Hematopoietic multipotent progenitor cell treated with erythropoietin and hydrocortisone succinate and interleukin-3 and kit ligand, for 17 days (in vitro differentiated cells): Measurements from ENCODE around the gene CTDP1.
"Not testable (repeated sequence)": the region's sequence is repeated elsewhere in the genome, so short reads cannot be mapped to it uniquely, and the experiment has no call there.

Experiments used
- DNase-seq: peaks from one replicate; pipeline ENCODE4 v3.0.0-alpha.2; 2015; ENCODE audit warnings: low spot score

Gene CTDP1

DNA sequence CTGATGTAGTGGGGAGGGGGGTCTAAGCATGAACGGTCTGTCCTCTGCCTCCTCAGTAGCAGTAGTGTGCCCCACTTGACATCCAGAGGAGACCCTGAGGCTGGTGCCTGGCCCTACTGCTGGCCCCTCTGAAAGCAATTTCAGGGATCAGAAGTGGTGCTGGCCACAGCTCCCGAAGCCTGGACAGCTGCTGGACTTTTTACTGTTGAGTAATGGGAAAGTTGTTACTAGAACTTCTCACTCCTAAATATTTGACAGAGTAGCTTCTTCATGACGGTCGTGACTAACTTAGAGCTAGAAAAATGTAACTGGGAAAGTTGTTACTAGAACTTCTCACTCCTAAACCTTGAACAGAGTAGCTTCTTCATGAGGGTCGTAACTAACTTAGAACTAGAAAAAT is 23.3 kb downstream of the CTDP1 start:
- no peak for DNase-seq

DNA sequence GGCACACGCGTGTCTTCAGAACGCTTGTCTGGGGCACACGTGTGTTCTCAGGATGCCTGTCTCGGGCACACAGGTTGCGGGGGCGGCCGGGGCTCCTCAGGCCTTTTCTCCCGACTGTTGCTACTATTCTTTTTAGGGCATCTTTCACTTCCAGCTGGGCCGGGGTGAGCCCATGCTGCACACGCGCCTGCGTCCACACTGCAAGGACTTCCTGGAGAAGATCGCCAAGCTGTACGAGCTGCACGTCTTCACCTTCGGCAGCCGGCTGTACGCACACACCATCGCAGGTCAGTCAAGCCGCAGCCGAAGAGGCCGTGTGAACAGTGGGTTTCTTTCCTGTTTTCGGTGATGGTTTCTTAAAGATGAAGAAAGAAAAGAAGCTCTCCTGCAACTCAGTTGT is 25.0 kb downstream of the CTDP1 start:
- no peak for DNase-seq

DNA sequence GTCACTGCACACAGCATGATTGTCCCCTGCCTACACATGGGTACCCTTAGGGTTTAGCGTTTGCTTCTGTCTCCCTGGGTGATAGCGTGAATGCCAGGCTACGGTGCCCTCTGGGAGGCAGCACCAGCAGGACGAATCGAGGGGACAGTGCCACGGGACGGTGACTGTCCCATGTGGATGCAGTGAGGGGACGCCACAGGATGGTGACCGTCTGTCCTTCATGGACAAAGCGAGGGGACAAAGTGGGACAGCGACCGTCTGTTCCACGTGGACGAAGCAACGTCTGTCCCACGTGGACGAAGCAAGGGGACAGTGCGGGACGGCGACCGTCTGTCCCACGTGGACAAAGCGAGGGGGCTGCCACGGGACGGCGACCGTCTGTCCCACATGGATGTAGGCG is 25.7 kb downstream of the CTDP1 start:
- DNase-seq = no peak

DNA sequence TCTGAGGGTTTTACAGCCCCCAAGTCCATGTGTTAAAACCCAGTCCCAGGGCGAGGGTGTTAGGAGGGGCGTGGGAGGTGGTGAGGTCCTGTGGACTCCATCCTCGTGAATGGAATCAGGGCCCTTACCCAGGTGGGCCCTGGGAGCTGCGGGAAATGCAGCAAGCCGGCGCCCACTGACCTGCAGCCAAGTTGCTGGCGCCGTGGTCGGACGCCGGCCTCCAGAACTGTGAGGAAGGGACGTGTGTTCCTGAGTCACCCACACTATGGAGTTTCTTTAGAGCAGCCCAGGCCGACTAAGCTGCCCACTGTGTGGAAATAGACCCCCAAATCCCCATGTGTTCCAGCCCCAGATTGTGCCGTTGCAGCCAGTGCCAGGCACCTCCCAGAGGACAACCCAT is 26.4 kb downstream of the CTDP1 start:
- no peak for DNase-seq

DNA sequence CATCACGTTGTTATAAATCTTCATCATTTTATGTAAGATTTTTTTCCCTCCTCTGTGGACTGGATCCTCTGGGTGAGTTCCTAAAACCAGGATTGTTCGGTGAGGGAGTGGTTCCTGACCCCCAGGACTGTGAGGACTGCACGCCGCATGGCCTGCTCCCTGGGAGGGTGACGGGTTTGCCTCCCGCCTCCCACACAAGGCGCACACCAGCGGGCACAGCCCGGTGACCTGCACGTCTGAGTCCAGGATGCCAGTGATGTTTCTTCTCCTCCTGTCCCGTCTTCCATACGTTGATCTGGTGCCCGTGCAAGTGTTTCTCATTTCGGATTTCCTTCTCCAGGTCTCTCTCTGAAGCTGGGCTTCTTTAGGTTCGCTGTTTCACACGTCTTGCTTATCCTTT is 27.1 kb downstream of the CTDP1 start:
- no peak for DNase-seq

DNA sequence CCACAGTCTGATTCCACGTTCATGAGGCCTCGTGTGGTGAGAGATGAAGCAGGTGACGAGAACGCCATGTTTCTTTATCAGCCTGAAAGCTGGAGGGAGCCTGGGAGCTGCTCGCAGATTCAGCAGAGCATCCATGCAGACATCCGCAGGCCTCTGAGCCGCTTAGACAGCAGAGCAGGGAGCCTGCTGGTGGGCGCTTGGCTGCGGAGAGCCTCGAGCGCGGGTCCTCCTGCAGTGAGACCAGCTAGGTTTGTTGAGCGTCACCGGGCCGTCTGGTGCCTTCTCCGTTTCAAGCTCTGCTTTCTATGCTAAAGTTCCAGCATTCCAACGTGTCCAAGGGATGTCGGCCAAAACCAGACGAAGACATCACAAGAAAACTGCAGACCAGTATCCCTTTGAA is 27.6 kb downstream of the CTDP1 start:
- no peak for DNase-seq

DNA sequence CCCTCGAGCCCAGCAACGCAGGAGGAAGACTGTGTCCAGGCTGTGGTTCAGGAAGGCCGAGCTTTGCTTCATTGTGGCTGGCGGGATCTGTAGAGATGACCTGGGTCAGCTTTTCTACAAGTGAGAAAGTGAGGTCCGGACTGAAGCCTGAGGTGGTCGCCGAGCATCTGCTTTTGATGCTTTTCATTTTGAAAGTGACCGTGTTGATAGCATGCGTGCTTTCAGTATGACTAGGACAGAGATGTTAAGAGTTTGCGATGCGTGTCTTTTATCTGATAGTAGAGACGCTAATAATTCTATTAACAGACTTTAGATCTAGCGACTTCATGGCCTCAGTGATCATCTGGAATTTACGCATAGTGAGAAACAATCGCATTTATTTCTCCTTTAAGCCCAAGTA is 28.1 kb downstream of the CTDP1 start:
- no peak for DNase-seq

DNA sequence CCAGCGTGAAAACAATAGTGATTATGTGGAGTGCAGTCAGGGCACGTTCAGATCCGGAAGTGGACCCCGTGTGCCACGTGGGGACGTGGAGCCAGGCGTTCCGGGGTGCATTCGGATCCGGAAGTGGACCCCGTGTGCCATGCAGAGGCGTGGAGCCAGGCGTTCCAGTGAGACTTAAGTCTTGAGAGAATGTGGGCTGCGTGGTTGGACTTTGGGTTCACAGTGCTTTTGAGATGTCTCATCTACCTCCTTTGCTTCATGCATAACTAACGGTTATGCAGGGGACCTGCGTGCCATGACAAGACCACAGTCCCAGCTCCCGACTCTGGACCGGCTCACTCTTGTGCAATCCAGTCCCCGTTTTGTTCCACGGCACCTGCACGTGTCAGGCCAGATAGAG is 28.8 kb downstream of the CTDP1 start:
- no peak for DNase-seq

DNA sequence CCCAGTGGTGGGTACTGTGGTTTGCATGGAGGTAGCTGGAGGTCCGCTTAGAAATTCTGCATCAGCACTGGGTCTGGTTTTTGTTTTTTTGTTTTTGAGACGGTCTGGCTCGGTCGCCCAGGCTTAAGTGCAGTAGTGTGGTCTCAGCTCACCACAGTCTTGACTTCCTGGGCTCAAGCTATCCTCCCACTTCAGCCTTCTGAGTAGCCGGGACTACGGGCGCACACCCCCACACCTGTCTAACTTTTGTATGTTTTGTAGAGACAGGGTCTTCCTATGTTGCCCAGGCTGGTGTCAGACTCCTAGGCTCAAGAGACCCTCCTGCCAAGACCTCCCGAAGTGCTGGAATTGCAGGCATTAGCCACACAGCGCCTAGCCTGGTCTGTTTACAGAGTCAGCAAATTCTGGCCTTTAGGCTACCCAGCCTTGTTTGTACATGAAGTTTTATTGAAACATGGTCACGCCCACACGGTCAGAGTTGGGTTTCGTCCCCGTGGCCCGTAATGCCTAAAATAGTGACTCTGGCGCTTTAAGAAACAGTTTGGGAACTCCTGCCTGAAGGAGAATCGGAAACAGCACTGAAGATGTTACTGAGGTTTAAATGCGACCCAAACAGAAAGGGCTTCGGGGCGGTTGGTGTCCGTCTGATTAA is 32.7 kb downstream of the CTDP1 start:
- DNase-seq = no peak

DNA sequence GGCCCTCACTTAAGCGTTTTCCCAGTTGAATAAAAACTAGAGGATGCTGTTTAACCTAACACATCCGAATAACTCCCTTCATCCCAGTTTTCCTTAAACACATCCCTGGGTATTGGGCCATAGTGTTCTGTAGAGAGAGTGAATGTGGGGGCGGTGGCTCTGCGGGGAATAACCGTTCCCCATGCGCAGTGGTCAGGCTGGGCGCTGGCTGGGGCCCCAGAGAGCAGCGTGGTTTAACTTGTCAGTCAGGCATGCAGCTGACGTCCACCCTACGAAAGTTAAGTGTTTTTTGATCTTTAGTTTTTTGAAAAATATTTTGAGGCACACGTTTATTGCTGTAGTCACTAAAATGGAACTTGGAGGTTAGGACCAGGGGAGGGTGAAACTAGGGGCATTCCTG is 33.7 kb downstream of the CTDP1 start:
- no peak for DNase-seq

DNA sequence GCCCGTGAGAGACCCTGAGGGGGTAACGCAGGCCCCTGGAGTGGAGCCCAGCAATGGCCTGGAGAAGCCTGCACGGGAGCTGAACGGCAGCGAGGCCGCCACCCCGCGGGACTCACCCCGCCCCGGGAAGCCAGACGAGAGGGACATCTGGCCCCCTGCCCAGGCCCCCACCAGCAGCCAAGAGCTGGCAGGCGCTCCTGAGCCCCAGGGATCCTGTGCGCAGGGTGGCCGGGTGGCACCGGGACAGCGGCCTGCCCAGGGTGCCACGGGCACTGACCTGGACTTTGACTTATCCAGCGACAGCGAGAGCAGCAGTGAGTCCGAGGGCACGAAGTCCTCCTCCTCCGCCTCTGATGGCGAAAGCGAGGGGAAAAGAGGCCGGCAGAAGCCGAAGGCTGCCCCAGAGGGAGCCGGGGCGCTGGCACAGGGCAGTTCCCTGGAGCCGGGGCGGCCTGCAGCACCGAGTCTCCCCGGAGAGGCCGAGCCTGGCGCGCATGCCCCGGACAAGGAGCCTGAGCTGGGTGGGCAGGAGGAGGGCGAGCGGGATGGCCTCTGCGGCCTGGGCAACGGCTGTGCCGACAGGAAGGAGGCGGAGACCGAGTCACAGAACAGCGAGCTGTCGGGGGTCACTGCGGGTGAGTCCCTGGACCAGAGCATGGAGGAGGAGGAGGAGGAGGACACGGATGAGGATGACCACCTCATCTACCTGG is 35.1 kb downstream of the CTDP1 start:
- DNase-seq = no peak

DNA sequence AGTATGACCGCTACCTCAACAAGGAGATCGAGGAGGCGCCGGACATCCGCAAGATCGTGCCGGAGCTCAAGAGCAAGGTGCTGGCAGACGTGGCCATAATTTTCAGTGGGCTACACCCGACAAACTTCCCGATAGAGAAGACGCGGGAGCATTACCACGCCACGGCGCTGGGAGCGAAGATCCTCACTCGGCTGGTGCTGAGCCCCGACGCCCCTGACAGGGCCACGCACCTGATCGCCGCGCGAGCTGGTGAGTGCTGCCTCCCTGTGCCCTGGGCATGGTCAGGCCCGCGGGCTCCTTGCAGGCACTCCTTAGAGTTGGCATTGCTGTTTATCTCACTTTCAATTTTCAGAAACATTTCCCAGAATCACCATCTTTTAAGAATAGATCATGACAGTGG is 35.7 kb downstream of the CTDP1 start:
- DNase-seq = no peak

DNA sequence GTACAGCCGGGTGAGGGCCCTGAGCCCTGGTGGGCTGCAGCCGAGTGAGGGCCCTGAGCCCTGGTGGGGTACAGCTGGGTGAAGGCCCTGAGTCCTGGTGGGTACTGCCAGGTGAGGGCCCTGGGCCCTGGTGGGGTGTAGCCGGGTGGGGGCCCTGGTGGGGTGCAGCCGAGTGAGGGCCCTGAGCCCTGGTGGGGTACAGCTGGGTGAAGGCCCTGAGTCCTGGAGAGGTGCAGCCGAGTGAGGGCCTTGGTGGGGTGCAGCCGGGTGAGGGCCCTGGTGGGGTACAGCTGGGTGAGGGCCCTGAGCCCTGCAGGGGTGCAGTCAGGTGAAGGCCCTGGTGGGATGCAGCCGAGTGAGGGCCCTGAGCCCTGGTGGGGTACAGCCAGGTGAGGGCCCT is 37.5 kb downstream of the CTDP1 start:
- DNase-seq = no peak

DNA sequence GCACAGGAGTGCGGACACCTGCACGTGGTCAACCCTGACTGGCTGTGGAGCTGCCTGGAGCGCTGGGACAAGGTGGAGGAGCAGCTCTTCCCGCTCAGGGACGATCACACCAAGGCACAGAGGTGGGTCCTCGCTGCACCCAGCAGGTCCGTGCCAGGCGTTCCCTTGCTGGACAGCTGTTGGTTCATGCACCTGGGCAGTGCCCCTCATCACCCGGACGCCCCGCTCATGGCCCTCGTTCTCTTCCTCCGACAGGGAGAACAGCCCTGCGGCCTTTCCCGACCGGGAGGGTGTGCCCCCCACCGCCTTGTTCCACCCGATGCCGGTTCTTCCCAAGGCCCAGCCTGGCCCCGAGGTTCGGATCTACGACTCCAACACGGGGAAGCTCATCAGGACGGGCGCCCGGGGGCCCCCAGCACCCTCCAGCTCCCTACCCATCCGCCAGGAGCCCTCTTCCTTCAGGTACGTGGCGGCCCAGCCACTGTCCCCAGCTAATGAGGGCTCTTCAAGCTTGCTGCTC is 38.0 kb downstream of the CTDP1 start:
- no peak for DNase-seq

DNA sequence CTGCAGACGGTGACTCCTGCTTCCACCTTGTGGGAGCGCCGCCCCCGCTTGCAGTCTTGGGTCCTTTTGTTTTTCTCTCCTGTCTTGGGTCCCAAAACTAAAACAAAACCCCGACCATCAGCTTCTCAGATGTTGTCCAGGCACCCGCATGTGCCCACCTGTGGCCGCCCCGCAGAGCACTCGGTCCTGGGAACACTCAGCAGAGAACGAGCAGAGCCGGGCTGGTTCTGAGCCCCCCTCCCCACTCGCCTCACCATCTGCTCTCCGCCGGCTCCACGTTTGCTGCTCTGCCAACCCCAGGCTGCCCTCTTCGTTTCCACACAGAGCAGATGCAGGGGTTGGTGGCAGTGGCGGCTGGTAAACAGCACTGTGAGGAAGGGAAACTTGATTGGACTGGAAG is 38.5 kb downstream of the CTDP1 start:
- no peak for DNase-seq

DNA sequence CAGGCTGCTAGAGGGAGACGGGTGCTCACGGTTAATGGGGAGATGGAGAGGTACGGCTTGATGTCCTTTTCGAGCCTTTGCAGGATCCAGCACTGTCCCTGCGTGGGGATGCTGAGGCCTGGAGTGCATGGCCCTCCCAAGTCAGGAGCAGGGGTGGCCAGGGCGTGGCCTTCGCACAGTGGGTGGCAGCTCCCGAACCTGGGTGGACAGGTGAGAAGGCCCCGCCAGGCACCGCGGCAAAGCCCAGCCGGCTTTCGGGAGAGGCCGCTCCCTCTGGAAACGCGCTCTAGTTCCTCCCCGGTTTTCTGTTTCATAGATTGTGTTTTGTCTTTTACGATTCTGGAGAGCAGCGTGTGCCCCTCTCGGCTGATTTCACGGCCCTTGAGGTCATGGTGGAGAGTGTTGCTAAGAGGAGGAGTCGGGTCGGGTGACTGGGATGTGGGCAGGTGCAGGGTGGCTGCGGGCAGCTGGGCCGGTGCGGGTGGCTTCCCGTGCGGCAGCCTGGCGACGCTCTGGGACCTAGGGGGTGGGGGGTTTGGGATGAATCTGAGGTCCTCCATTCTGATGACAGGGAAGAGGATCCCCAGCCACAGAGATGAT is 39.4 kb downstream of the CTDP1 start:
- DNase-seq = no peak

DNA sequence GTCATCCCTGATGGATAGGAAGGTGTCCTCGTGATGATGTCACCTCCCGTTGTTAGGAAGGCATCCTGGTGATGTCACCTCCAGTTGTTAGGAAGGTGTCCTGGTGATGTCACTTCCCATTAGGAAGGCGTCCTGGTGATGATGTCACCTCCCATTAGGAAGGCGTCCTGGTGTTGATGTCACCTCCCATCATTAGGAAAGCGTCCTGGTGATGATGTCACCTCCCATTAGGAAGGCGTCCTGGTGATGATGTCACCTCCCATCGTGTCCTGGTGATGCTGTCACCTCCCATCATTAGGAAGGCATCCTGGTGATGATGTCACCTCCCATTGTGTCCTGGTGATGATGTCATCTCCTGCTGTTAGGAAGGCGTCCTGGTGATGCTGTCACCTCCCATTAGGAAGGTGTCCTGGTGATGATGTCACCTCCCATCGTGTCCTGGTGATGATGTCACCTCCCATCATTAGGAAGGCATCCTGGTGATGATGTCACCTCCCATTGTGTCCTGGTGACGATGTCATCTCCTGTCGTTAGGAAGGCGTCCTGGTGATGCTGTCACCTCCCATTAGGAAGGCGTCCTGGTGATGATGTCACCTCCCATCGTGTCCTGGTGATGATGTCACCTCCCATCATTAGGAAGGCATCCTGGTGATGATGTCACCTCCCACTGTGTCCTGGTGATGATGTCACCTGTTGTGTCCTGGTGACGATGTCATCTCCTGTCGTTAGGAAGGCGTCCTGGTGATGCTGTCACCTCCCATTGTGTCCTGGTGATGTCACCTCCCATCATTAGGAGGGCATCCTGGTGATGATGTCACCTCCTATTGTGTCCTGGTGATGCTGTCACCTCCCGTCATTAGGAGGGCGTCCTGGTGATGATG is 40.1 kb downstream of the CTDP1 start:
- not testable (repeated sequence) for DNase-seq

DNA sequence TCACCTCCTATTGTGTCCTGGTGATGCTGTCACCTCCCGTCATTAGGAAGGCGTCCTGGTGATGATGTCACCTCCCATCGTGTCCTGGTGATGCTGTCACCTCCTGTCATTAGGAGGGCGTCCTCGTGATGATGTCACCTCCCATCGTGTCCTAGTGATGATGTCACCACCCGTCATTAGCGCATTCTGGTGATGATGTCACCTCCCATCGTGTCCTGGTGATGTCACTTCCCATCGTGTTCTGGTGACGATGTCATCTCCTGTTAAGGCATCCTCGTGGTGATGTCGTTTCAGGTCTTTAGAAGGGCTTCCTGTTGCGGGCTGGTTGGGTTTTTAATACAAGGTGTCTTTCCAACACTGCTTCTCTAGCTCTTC is 40.7 kb downstream of the CTDP1 start:
- no peak for DNase-seq

DNA sequence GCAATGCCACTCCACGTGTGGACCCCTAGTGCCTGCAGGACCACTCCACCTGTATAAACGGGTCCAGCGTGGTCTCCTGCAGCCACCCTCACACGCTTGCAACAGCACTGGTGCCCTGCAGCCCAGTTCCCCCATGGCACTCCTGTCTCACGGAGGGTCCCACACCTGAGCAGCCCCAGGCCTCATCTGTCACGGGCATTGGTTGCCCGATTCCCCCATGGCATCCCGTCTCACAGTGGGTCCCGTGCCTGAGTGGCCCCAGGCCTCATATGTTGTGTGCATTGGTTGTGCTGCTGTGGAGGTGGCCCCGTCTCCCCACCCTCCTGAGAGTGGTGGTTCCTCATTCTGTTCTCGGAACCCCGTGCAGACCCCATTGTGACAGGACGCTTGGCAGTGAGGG is 43.4 kb downstream of the CTDP1 start:
- DNase-seq = no peak

DNA sequence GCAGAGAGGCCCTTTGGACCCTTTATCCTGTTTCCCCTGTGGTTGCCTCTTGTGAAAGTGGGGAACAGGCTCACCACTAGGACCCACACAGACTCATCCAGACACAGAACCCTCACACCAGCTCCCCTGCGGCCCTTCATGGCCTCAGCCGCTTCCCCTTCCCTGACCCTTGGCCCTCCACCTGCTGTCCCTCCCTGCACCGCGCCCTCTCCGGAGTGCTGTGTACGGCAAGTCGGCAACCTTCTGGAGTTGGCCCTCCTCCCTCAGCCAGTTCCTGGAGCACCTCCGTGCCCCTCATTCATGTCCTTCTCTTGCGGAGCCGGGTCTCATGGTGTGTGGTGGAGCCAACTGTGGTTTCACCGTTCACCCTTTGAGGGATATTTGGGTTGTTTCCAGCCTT is 44.0 kb downstream of the CTDP1 start:
- no peak for DNase-seq

DNA sequence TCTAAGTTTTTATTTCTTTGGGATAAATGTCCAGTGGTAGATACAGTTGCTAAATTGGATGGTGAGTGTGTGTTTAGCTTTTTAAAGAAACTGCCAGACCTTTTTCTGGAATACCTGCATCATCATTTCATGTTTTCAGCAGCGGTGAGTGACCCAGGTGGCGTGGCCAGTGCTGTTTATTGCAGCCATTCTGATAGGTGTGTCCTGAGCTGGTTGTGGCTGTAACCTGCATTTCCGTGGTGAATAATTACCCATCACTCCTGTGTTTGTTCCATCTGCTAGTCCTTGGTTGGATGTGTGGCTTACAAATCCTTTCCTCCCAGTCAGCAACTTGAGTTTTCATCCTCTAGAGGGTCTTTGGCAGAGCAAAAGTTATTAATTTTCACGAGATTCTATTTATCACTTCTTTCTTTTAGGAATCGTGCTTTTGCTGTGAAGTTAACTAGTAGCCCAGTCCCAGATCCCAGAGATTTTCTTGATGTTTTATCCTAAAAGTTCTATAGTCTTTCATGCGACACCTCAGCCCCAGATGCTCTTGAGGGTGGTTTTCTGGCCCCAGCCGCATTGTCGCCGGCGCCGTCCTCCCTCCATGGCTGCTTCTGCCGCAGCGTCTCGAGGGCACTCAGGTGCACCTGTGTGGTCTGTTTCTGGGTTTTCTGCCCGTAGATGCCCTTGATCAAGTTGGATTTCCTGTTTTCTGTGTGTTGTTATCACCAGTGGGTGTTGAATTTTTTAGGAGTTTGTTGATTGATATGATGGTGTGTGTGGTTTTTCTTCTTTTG is 44.9 kb downstream of the CTDP1 start:
- DNase-seq = no peak

DNA sequence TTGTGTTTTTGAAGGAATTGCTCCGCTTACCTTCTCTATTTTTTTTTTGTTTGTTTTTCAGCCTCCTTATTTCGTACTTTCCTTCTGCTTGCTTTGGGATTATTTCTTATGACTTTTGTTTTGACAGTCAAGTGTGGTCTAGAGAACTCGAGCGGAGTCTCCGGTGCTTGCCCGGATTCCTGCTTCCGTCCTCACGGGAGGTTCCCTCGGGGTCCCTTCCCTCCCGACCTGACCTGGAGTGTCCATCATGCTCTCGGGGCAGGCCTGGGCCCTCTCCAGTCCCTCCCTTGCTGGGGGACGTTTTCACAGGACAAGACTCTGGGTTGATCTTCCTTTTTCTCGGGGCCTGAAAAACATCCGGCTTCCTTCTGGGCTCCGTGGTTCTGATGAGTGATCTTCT is 45.9 kb downstream of the CTDP1 start:
- DNase-seq = no peak
